Loucy (cell line): ENCODE measurements around the gene LEMD1.

ENCODE experiments used
- EZH2phosphoT487 ChIP-seq: fragments of 200-600 bp; IDR thresholded peaks from 2 replicates; pipeline ENCODE4 v1.6.1; 2018; ENCODE audit warnings: antibody characterized with exemption, mild to moderate bottlenecking, moderate library complexity, borderline replicate concordance
- TF ChIP-seq, protein P1 (sequence below): fragments of 200-600 bp; sonication (generic); conservative IDR thresholded peaks from 2 replicates; pipeline ENCODE4 v1.5.1; 2014; ENCODE audit warnings: mild to moderate bottlenecking, antibody characterized with exemption, low read length

DNA sequence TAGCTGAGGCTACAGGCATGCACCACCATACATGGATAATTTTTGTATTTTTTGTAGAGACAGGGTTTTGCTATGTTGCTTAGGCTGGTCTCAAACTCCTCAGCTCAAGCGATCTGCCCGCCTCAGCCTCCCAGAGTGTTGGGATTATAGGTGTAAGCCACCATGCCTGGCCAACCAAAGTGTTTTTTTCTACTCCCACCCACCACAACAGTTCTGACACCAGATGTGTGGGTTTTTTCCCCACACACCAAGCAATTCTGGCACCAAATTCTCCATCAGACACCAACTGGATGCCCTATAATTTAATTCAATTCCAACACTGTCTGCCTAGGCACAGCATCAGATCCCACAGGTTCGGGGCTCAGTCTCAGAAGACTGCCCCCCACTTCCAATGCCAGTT lies 44.5 kb downstream of the LEMD1 start:
- TF ChIP-seq, protein P1, sequence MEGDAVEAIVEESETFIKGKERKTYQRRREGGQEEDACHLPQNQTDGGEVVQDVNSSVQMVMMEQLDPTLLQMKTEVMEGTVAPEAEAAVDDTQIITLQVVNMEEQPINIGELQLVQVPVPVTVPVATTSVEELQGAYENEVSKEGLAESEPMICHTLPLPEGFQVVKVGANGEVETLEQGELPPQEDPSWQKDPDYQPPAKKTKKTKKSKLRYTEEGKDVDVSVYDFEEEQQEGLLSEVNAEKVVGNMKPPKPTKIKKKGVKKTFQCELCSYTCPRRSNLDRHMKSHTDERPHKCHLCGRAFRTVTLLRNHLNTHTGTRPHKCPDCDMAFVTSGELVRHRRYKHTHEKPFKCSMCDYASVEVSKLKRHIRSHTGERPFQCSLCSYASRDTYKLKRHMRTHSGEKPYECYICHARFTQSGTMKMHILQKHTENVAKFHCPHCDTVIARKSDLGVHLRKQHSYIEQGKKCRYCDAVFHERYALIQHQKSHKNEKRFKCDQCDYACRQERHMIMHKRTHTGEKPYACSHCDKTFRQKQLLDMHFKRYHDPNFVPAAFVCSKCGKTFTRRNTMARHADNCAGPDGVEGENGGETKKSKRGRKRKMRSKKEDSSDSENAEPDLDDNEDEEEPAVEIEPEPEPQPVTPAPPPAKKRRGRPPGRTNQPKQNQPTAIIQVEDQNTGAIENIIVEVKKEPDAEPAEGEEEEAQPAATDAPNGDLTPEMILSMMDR, result no peak
- no peak for TF ChIP-seq EZH2phosphoT487
